GM12878 (cell line): ENCODE results near the gene TNFSF4. TPM values are rescaled to one million over a fixed set of nuclear protein-coding genes. Genes with fewer than 3 reads are reported as not detected.

Source experiments
- ATAC-seq: fragments of 200-7000 bp; cut with Tn5 transposase; 3 replicates; pipeline ENCODE4 v1.9.1; 2020; ENCODE audit warnings: mild to moderate bottlenecking, moderate library complexity
- BruUV-seq: library from RNA; stranded (reverse); fragments of 400-500 nt; replicated peaks from 2 replicates; lab custom pipeline; 2021; lab: Mats Ljungman, UMichigan
- CTCF ChIA-PET: fragments of 300-600 bp; sonication (Branson Sonifier 250); formaldehyde crosslinking; extraction: SDS; loops from one replicate; lab custom pipeline; 2021; ENCODE audit warnings: inconsistent platforms; lab: Yijun Ruan, JAX
- POLR2A ChIA-PET: fragments of 350-600 bp; formaldehyde crosslinking; extraction: SDS; loops from one replicate; lab custom pipeline; 2021; ENCODE audit warnings: inconsistent platforms; lab: Charles Lee
- RAD21 ChIA-PET: fragments of 300-600 bp; sonication (Branson Sonifier 250); formaldehyde crosslinking; loops from one replicate; lab custom pipeline; 2023; ENCODE audit warnings: antibody characterized with exemption; ENCODE audit not compliant: unreplicated experiment; lab: Charles Lee
- SMC1A ChIA-PET: fragments of 300-600 bp; sonication (Branson Sonifier 250); formaldehyde crosslinking; loops from one replicate; lab custom pipeline; 2023; ENCODE audit not compliant: unreplicated experiment, uncharacterized antibody; lab: Charles Lee
- DNase-seq: peaks from one replicate; pipeline ENCODE4 v3.0.0-alpha.2; 2011; ENCODE audit warnings: low read depth, low spot score
- FAIRE-seq: peaks from 3 replicates; lab custom pipeline; 2011; peaks lifted over from hg19 to GRCh38; lab: Jason Lieb, UNC
- H2AFZ ChIP-seq: 2 replicates; pipeline ENCODE4 v1.6.0; 2011; ENCODE audit warnings: low read depth, low read length, control low read depth; ENCODE audit not compliant: control insufficient read depth
- H3K27ac ChIP-seq: 2 replicates; pipeline ENCODE4 v1.5.1; 2011; ENCODE audit warnings: control low read depth; ENCODE audit not compliant: control insufficient read depth, insufficient read depth
- H3K27me3 ChIP-seq, 2 experiments: replicated peaks in 1 of 2; 2 replicates each; pipeline versions ENCODE4 v1.6.0 to v1.6.1; 2011; ENCODE audit warnings: low read length in 1 of 2; ENCODE audit not compliant: control insufficient read depth in 2 of 2, insufficient read depth in 2 of 2
- H3K36me3 ChIP-seq, 2 experiments: 2 replicates each; pipeline ENCODE4 v1.5.1; 2011; ENCODE audit warnings: low read length in 1 of 2; ENCODE audit not compliant: control insufficient read depth in 2 of 2, insufficient read depth in 2 of 2
- H3K4me1 ChIP-seq: 2 replicates; pipeline ENCODE4 v1.6.1; 2011; ENCODE audit warnings: mild to moderate bottlenecking, low read length, moderate library complexity, mixed read lengths; ENCODE audit not compliant: control insufficient read depth, insufficient read depth
- H3K4me2 ChIP-seq: 2 replicates; pipeline ENCODE4 v1.6.0; 2011; ENCODE audit warnings: control low read depth; ENCODE audit not compliant: control insufficient read depth, insufficient read depth
- H3K4me3 ChIP-seq: fragments of 200-600 bp; sonication (generic); 2 replicates; pipeline ENCODE4 v1.5.1; 2016
- H3K79me2 ChIP-seq: 2 replicates; pipeline ENCODE4 v1.6.0; 2011; ENCODE audit warnings: low read length; ENCODE audit not compliant: control insufficient read depth, insufficient read depth
- H3K9ac ChIP-seq: 2 replicates; pipeline ENCODE4 v1.8.0; 2011; ENCODE audit warnings: low read length, control low read depth, mixed read lengths; ENCODE audit not compliant: control insufficient read depth, insufficient read depth
- H3K9me3 ChIP-seq: replicated peaks from 3 replicates; pipeline ENCODE4 v1.5.1; 2011; ENCODE audit warnings: mild to moderate bottlenecking, low read length; ENCODE audit not compliant: control insufficient read depth, insufficient read depth
- H4K20me1 ChIP-seq: 2 replicates; pipeline ENCODE4 v1.6.0; 2011; ENCODE audit not compliant: control insufficient read depth, insufficient read depth
- ATF2 ChIP-seq: IDR thresholded peaks from 2 replicates; pipeline ENCODE4 v1.6.1; 2012; ENCODE audit warnings: low read length, inconsistent platforms
- BCL11A ChIP-seq: IDR thresholded peaks from 2 replicates; pipeline ENCODE4 v1.6.1; 2011; ENCODE audit warnings: low read depth, low read length
- BMI1 ChIP-seq: fragments of 450-650 bp; IDR thresholded peaks from 2 replicates; pipeline ENCODE4 v1.6.1; 2016; ENCODE audit warnings: mild to moderate bottlenecking, moderate library complexity, borderline replicate concordance
- CEBPZ ChIP-seq: fragments of 150-350 bp; IDR thresholded peaks from 2 replicates; pipeline ENCODE4 v1.6.1; 2016; ENCODE audit warnings: low read depth, low read length
- E4F1 ChIP-seq: fragments of 450-650 bp; IDR thresholded peaks from 2 replicates; pipeline ENCODE4 v1.6.1; 2018; ENCODE audit warnings: borderline replicate concordance, mild to moderate bottlenecking; ENCODE audit not compliant: partially characterized antibody
- EGR1 ChIP-seq, 2 experiments: IDR thresholded peaks; 1 replicate in 1 of 2; 2 replicates in 1 of 2; pipeline ENCODE4 v1.6.1; 2011 to 2012; ENCODE audit warnings: low read depth in 2 of 2, low read length in 2 of 2, borderline replicate concordance in 1 of 2, mild to moderate bottlenecking in 1 of 2, moderate library complexity in 1 of 2
- ELK1 ChIP-seq: IDR thresholded peaks from 2 replicates; pipeline ENCODE4 v1.6.1; 2012; ENCODE audit warnings: low read depth, low read length, improper control_type of control experiment
- IKZF2 ChIP-seq, 2 experiments: fragments of 450-650 bp; IDR thresholded peaks; 2 replicates each; pipeline ENCODE4 v1.6.1; 2017; ENCODE audit warnings: mild to moderate bottlenecking in 2 of 2, moderate library complexity in 2 of 2
- JUND ChIP-seq: IDR thresholded peaks from 2 replicates; pipeline ENCODE4 v1.6.1; 2012; ENCODE audit warnings: low read depth, mild to moderate bottlenecking, low read length, improper control_type of control experiment, moderate library complexity
- NBN ChIP-seq: fragments of 450-650 bp; IDR thresholded peaks from 2 replicates; pipeline ENCODE4 v1.6.1; 2016
- RBBP5 ChIP-seq: fragments of 200-600 bp; sonication (generic); conservative IDR thresholded peaks from 2 replicates; pipeline ENCODE4 v1.6.1; 2016
- TAF1 ChIP-seq: IDR thresholded peaks from 2 replicates; pipeline ENCODE4 v1.6.1; 2011; ENCODE audit warnings: mild to moderate bottlenecking, low read depth, low read length, borderline replicate concordance
- ZNF207 ChIP-seq: fragments of 450-650 bp; IDR thresholded peaks from 2 replicates; pipeline ENCODE4 v1.6.1; 2014; ENCODE audit warnings: antibody characterized with exemption, mild to moderate bottlenecking, borderline replicate concordance
- ZNF274 ChIP-seq: IDR thresholded peaks from one replicate; pipeline ENCODE4 v1.8.0; 2011; ENCODE audit not compliant: insufficient read length, insufficient read depth
- ZZZ3 ChIP-seq: IDR thresholded peaks from 2 replicates; pipeline ENCODE4 v1.6.1; 2011; ENCODE audit warnings: low read depth; ENCODE audit not compliant: control insufficient read depth, insufficient read length
- WGBS: methylation state at CpG from one replicate; pipeline ENCODE4 v1.1.6; 2016; ENCODE audit warnings: low lambda C conversion rate; ENCODE audit not compliant: insufficient replicate concordance, insufficient coverage; ENCODE audit errors: missing lambda C conversion rate; 5-methylcytosine and 5-hydroxymethylcytosine counted together
- in situ Hi-C: fragments of 300-500 bp; cut with MboI; formaldehyde crosslinking; loops from 9 replicates; pipeline ENCODE4 v1.14.3; 2018; ENCODE audit warnings: mixed read lengths
- intact Hi-C: fragments of 100-400 bp; cut with micrococcal nuclease; formaldehyde crosslinking; loops from one replicate; pipeline ENCODE4 v1.14.2; 2022; ENCODE audit not compliant: unreplicated experiment
- polyA plus RNA-seq, 11 experiments: library from polyadenylated mRNA; depleted of rRNA in 4 of 11; unstranded in 6 of 11; stranded (reverse) in 5 of 11; fragments of >200 nt; fragmentation: Nextera tagmentation in 4 of 11; fragmentation: Illumina TruSeq in 1 of 11; extraction: Ambion mirVana in 4 of 11; extraction: Trizol in 1 of 11; gene quantifications; 1 replicate in 1 of 11; 2 replicates in 10 of 11; pipeline versions ENCODE4 v1.2.1 to v1.2.3, GENCODE V29; 2011 to 2016; ENCODE audit warnings: inconsistent platforms in 2 of 11, missing spikeins in 2 of 11, low read depth in 1 of 11
- total RNA-seq, 4 experiments: library from RNA; depleted of rRNA in 3 of 4; stranded (reverse); fragments of >200 nt in 3 of 4; fragmentation: Illumina TruSeq in 1 of 4; extraction: Trizol in 1 of 4; gene quantifications; 2 replicates each; pipeline versions ENCODE4 v1.2.1 to v1.2.3, GENCODE V29; 2013 to 2021

Gene TNFSF4
- total and polyA plus RNA-seq, 10 of the 15 experiments (the other 5 are each of a cell fraction or from before 2014, with no cell fraction given): 8.1 to 31.0 (median 12.9) TPM

- no peak for TF ChIP-seq NBN
- TF ChIP-seq IKZF2 (IDR thresholded peaks at IDR 0.05): no peak
- no peak for TF ChIP-seq BCL11A
- no peak for TF ChIP-seq ELK1
- TF ChIP-seq E4F1: no peak
- TF ChIP-seq TAF1: no peak
- no peak for TF ChIP-seq EGR1 (IDR thresholded peaks at IDR 0.05; ENCODE audit: borderline replicate concordance in 1 of 2, low read depth in 2 of 2, low read length in 2 of 2)
- TF ChIP-seq ZNF274: no peak
Measured at GRCh38 chr1:173150795-173151194, 56.3 kb downstream of the TNFSF4 start (continued).

GRCh38 chr1:173149887-173150286 lies 57.2 kb downstream of the TNFSF4 start:
- H3K9me3 ChIP-seq: peaks cover 2% of the 10 kb centered on the region; the same call in 2 of the 3 replicates
- FAIRE-seq (no peak), ATAC-seq (no peak), DNase-seq (no peak)
- no peak overlapping the region for H3K9ac ChIP-seq
- intact Hi-C loops (no loop called here), in situ Hi-C loops (no loop called here)
- RAD21 ChIA-PET: no interaction called here
- H3K27me3 ChIP-seq: 0 out of 4 replicates have a peak, but pooled peaks cover 0 to 1% of the 10 kb centered on the region in 2 experiments
- TF ChIP-seq BMI1: no peak
- TF ChIP-seq ZNF207: no peak
- TF ChIP-seq ZZZ3: no peak
- no peak for TF ChIP-seq RBBP5
- no peak for TF ChIP-seq CEBPZ
- TF ChIP-seq JUND: no peak
- no peak for TF ChIP-seq ATF2
- no TSS peak for BruUV-seq
- SMC1A ChIA-PET: no interaction called here
- no peaks in the 10 kb centered on the region for H4K20me1 ChIP-seq
- no peak overlapping the region for H2AFZ ChIP-seq
- H3K4me2 ChIP-seq: no peak overlapping the region
- POLR2A ChIA-PET: no interaction called here
- WGBS: 8% methylated on average over 2 of the region's 2 CpGs
- no peak overlapping the region for H3K4me3 ChIP-seq
- no peaks in the 10 kb centered on the region for H3K79me2 ChIP-seq
- H3K36me3 ChIP-seq: no peaks in the 10 kb centered on the region
- H3K27ac ChIP-seq: no peak overlapping the region
- CTCF ChIA-PET: no interaction called here
- H3K4me1 ChIP-seq: no peaks in the 10 kb centered on the region
